Muscle layer of duodenum (tissue), 2 donors: ENCODE measurements around the gene MTURN.

Experiments
- H3K27ac ChIP-seq: one replicate; pipeline ENCODE4 v1.7.0; 2013; ENCODE audit warnings: mild to moderate bottlenecking, low read length
- H3K27me3 ChIP-seq: one replicate; pipeline ENCODE4 v1.7.0; 2013; ENCODE audit warnings: low read depth, mild to moderate bottlenecking, control low read depth, low read length
- H3K36me3 ChIP-seq, 2 donors: one replicate each; pipeline ENCODE4 v1.7.0; 2013; ENCODE audit warnings: low read length in 2 of 2, control low read depth in 1 of 2, mild to moderate bottlenecking in 1 of 2; ENCODE audit not compliant: insufficient read depth in 2 of 2, control insufficient read depth in 1 of 2
- H3K4me1 ChIP-seq, 2 donors: one replicate each; pipeline ENCODE4 v1.7.0; 2013; ENCODE audit warnings: low read length in 2 of 2, mild to moderate bottlenecking in 2 of 2, control low read depth in 1 of 2, moderate library complexity in 1 of 2; ENCODE audit not compliant: insufficient read depth in 2 of 2, control insufficient read depth in 1 of 2
- H3K4me3 ChIP-seq, 2 donors: one replicate each; pipeline ENCODE4 v1.7.0; 2013; ENCODE audit warnings: low read length in 2 of 2, low read depth in 1 of 2, mild to moderate bottlenecking in 1 of 2
- H3K9me3 ChIP-seq, 2 donors: one replicate each; pipeline ENCODE4 v1.7.0; 2013; ENCODE audit warnings: low read length in 2 of 2, control low read depth in 1 of 2, mild to moderate bottlenecking in 1 of 2; ENCODE audit not compliant: control insufficient read depth in 1 of 2
- donor health status: healthy.

Gene MTURN

GRCh38 chr7:30163231-30163894 is 28.6 kb downstream of the MTURN start:
- Histone ChIP-seq H3K27me3 (no peaks in the 10 kb centered on the region), H3K36me3 (peaks cover 0 to 4% of the 10 kb centered on the region in 2 donors), H3K27ac (peak overlapping the region; percentile 11), H3K4me1 (peaks cover 13 to 40% of the 10 kb centered on the region in 2 donors), H3K4me3 (no peak overlapping the region), H3K9me3 (no peaks in the 10 kb centered on the region)

GRCh38 chr7:30164567-30164966 is 29.8 kb downstream of the MTURN start:
- H3K4me3 ChIP-seq, result no peak overlapping the region
- H3K36me3 ChIP-seq, result peaks cover 0 to 4% of the 10 kb centered on the region in 2 donors
- H3K27me3 ChIP-seq, result no peaks in the 10 kb centered on the region
- H3K9me3 ChIP-seq, result no peaks in the 10 kb centered on the region
- peaks cover 13 to 32% of the 10 kb centered on the region in 2 donors for H3K4me1 ChIP-seq
- no peak overlapping the region for H3K27ac ChIP-seq

- Histone ChIP-seq H3K9me3 (no peaks in the 10 kb centered on the region), H3K4me3 (no peak overlapping the region), H3K27me3 (no peaks in the 10 kb centered on the region), H3K36me3 (peaks cover 0 to 4% of the 10 kb centered on the region in 2 donors), H3K27ac (no peak overlapping the region), H3K4me1 (peaks cover 15 to 28% of the 10 kb centered on the region in 2 donors)
Measured at GRCh38 chr7:30165590-30165989, 30.8 kb downstream of the MTURN start.

- H3K4me3 ChIP-seq, result no peak overlapping the region
- peaks cover 16 to 28% of the 10 kb centered on the region in 2 donors for H3K4me1 ChIP-seq
- no peak overlapping the region for H3K27ac ChIP-seq
- no peaks in the 10 kb centered on the region for H3K27me3 ChIP-seq
- H3K9me3 ChIP-seq, result no peaks in the 10 kb centered on the region
- H3K36me3 ChIP-seq, result peaks cover 0 to 4% of the 10 kb centered on the region in 2 donors
Measured at GRCh38 chr7:30166155-30166840, 31.5 kb downstream of the MTURN start.

- Histone ChIP-seq H3K9me3 (no peaks in the 10 kb centered on the region), H3K4me3 (no peak overlapping the region), H3K36me3 (peaks cover 0 to 4% of the 10 kb centered on the region in 2 donors), H3K4me1 (peaks cover 16 to 28% of the 10 kb centered on the region in 2 donors), H3K27me3 (no peaks in the 10 kb centered on the region), H3K27ac (no peak overlapping the region)
Measured at GRCh38 chr7:30166841-30167235, 32.1 kb downstream of the MTURN start.

- peaks cover 20 to 25% of the 10 kb centered on the region in 2 donors for H3K4me1 ChIP-seq
- no peaks in the 10 kb centered on the region for H3K9me3 ChIP-seq
- H3K27me3 ChIP-seq, result no peaks in the 10 kb centered on the region
- no peak overlapping the region for H3K27ac ChIP-seq
- H3K4me3 ChIP-seq, result no peak overlapping the region
- H3K36me3 ChIP-seq, result peaks cover 0 to 4% of the 10 kb centered on the region in 2 donors
Measured at GRCh38 chr7:30167901-30168300, 33.1 kb downstream of the MTURN start.

DNA sequence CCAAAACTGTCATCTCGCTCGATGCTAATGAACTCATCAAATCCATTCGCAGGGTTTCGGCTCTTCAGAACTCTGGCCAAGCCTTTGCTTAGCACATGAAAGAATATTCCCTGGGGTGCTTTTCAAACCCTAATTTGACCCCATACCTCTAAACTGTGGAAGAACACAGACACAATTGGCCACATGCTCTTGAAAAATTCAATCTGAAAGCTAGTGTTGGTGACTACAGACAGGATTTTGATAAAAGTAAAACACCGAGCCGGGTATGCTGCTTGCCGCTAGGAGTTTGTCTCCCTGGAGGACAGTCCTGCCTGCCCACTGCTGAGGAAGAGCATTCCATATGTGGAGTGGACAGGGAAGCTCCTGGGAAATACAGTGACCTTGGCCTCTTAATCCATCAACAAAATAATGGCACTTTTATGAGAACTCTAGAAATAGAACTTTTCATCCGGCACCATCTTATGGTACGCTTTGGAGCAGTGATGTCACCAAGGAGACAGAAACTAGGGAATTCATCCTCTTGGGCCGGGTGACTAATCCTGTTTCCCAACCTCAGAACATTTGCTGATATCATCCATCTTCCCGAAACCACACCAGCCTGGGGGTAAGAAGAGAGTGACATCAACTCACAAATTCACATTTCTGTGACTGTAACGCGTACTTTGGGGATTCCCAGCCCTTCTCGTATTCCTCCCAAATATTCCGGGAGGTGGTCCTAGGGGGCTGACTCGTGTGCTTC is 34.2 kb downstream of the MTURN start:
- Histone ChIP-seq H3K9me3 (no peaks in the 10 kb centered on the region), H3K36me3 (no peaks in the 10 kb centered on the region), H3K4me1 (peaks cover 16 to 26% of the 10 kb centered on the region in 2 donors), H3K27me3 (no peaks in the 10 kb centered on the region), H3K4me3 (no peak overlapping the region), H3K27ac (no peak overlapping the region)

DNA sequence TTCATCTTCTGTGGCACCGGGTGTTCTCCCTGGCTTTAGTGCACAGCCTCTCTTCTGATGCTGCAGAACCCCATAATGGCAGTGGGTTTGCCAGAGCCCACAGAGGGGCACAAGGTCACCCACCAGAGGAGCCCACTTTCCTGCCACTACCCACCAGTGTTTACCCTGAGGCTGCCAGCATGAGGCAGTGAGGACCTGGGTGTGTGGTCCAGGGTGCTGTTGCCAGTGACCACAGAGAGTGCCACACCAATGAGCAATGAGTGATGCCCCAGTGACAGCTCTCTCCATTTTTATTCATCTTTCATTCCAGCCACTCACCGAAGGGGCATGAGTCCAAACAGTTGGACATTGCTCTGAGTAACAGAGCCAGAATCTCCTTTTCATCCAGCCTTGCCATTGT is 34.8 kb downstream of the MTURN start:
- no peaks in the 10 kb centered on the region for H3K9me3 ChIP-seq
- no peaks in the 10 kb centered on the region for H3K36me3 ChIP-seq
- H3K4me1 ChIP-seq, result peaks cover 15 to 27% of the 10 kb centered on the region in 2 donors
- H3K27ac ChIP-seq, result no peak overlapping the region
- no peak overlapping the region for H3K4me3 ChIP-seq
- no peaks in the 10 kb centered on the region for H3K27me3 ChIP-seq

DNA sequence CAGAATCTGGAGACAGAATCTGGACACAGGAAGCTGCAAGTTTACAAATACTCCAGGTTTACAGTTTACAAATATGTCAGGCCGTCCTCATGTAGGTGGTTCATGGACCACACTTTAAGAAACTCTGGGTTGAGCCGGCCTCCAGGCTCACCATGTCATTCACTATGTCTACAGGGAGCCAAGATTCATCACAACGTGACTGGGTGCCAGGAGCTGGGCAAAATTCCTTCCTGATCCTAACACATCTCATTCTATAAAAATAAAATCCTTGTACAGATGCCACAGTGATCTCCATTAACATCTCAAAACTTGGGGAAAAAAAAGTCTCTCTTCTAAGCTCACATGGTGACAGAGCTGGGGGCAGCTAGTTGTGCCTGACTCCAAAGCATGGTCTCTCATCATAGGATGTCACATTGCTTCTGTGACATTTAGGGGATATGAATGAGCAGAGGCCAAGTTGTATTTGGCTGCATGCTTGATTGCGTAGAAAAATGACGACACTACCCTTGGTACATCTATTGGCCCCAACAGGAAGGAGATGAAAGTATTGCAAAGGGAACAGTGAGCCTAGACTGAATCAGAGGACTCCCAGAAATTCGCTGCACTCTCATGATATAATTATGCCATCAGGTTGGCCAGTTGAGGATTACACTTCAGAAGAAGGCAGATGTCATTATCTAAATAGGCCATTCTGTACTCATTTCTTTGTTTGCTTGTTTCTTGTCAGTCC is 35.9 kb downstream of the MTURN start:
- Histone ChIP-seq H3K27me3 (no peaks in the 10 kb centered on the region), H3K4me1 (peaks cover 10 to 27% of the 10 kb centered on the region in 2 donors), H3K4me3 (no peak overlapping the region), H3K27ac (no peak overlapping the region), H3K9me3 (no peaks in the 10 kb centered on the region), H3K36me3 (no peaks in the 10 kb centered on the region)

GRCh38 chr7:30171766-30172447 is 37.1 kb downstream of the MTURN start:
- no peak overlapping the region for H3K27ac ChIP-seq

More at GRCh38 chr7:30171766-30172447, 37.1 kb downstream of the MTURN start:
- no peaks in the 10 kb centered on the region for H3K27me3 ChIP-seq
- H3K36me3 ChIP-seq, result no peaks in the 10 kb centered on the region
- H3K4me3 ChIP-seq, result no peak overlapping the region
- peaks cover 10 to 27% of the 10 kb centered on the region in 2 donors for H3K4me1 ChIP-seq
- no peaks in the 10 kb centered on the region for H3K9me3 ChIP-seq
